IPS DF 4.7 (cell line): Measurements from ENCODE around the gene BICC1.
"Not testable (repeated sequence)": the region's sequence is repeated elsewhere in the genome, so short reads cannot be mapped to it uniquely, and the experiment has no call there.

Experiments used
- DNase-seq: peaks from one replicate; pipeline ENCODE4 v3.0.0-alpha.2; 2013; ENCODE audit warnings: low spot score; ENCODE audit errors: extremely low read depth

The BICC1 gene

GRCh38 chr10:58853668-58854067, 341.0 kb downstream of the BICC1 start:
- DNase-seq: no peak

GRCh38 chr10:58854811-58855210, 342.1 kb downstream of the BICC1 start:
- DNase-seq: no peak

DNA sequence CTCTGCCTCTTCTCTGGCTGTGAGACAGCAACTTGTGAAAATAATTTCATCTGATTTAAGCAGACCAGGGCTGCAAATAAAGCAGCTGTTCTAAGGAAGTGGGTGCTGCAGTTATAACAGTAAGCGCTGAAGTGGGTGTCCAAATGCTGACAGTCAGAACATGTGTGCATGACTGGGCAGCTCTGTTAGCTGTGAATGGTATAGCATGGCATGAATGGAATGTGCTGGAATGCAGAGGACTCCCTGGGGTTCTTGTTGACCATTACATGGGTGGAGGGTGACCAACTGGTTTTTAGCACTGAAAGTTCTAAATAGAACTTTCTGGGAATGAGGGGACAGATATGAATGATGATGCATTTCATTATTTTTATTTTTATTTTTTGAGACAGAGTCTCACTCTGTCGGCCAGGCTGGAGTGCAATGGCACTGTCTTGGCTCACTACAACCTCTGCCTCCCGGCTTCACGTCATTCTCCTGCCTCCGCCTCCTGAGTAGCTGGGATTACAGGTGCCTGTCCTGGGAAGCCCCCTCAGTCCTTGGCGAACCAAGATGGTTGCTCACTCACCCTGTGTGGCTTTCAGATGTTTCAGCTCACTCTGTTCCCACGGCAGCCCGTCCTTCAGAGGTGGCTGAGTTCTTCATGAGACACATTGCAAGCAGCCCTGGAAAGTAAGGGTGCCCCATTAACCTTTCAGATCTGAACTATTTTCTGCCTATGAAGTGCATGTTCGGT, 344.0 kb downstream of the BICC1 start:
- DNase-seq: no peak

GRCh38 chr10:58857251-58857805, 344.7 kb downstream of the BICC1 start:
- DNase-seq: no peak

GRCh38 chr10:58858123-58858522, 345.5 kb downstream of the BICC1 start:
- not testable (repeated sequence) for DNase-seq

DNA sequence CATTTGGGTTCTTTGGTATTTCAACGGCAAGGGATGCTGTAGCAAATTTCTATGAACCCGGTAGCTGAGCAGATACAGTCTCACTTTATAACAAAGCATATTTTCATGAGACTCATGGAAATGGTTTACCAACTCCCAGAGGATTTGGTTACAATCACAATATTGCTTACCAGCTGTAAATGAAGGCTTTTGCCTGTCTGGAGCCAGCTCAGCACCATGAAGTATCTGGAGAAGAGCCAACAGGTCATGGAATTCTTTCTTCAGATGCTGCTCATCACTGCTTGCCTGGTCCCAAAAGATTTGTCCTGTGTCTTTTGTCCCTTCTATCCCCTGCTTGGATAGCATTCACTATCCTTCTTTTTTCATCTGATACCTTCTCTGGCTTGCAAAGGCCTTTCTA, 346.9 kb downstream of the BICC1 start:
- DNase-seq: no peak

DNA sequence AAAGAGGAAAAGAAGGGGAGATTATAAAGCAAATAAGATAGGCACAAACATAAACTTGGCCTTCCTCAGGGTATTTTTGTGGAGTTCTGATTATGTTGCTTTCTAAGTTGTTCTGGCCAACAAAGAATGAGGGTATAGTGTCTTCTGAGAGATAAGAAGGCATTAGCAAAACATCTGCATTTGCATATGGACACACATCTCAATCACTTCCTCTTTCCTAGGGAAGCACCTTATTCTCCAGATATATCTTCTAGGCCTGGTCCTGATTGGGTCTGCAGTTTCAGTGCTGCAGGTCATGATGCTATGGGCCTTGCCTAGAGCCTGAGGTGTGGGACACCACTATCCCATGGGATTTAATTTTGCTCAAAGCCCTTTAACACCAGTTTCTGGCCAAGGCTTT, 355.0 kb downstream of the BICC1 start:
- no peak for DNase-seq

DNA sequence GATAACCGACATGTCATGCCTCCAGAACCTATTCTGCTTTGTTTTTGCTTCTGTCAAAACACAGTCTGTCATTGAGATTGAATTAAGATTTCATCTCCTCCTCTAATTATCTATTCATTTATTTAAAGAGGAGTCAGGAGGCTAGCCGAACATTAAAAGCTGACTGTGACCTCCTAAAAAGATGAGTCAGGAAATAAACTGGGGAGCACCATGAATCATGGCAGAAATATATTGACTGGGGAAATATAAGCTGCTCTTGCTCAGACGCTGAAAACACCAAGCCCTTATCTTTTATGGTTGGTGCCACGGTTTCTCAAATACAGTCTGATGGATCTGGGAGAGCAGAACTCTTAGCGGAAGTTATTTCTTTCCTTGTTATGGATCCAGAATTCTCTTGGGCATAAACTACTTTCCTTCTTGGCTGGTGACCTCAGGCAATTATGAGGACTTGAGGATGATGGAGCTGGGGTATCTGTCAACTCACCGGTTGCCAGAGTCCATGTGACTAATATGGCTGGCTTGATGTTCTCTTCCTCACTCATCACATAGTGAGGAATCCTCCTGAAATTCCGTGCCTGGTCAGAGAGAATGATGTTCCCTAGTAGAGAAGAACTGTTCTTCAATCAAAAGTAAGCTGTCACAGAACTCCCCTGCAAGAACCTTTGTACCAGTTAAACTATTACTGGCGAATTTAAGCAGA, 356.2 kb downstream of the BICC1 start:
- DNase-seq: no peak

DNA sequence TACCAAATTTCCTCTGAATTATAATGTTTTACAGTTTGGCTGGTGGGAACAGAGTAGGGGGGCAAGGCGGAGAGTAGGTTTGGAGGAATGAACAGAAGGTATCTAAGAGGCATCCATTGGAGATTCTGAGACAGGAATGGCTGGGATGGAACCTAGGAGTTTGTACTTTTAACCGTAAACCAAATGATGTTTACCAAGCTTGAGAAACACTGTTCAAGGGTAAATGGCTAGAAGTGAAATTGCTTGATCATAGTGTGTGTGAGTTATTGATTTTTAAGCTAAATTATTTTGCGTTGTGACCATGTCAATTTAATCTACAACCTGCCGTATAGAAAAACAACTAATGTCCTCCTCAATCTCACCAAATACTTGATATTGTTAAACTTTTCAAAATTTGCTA, 357.4 kb downstream of the BICC1 start:
- no peak for DNase-seq

DNA sequence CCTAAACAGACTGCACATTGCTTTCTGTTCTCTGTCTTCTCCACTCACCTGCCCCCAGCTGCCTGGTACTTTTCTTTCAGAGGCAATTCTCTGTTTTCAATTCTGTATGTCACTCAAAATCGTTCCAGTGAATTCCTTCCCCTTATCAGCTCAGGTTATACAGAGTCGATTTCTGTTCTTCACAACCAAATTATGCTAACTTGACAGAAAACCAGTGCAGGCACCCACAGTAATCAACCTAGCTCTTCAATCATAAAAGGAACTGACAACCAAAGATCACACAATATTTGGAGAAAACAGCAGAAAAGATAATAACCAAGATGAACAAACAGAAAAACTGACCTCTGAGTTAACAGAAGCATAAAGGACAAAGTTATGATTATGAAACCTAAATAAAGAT, 360.5 kb downstream of the BICC1 start:
- no peak for DNase-seq
